HepG2 (cell line): ENCODE measurements around the gene UTP3. TPM values are rescaled to one million over a fixed set of nuclear protein-coding genes. Genes with fewer than 3 reads are reported as not detected.
A peak's percentile ranks its signal among the peaks of the same experiment; 100 is the strongest.

Experiments
- AKAP8 ChIP-seq: sonication (generic); formaldehyde crosslinking; IDR thresholded peaks from 2 replicates; pipeline ENCODE4 v1.5.1; 2020; ENCODE audit warnings: mild to moderate bottlenecking, missing genetic modification reagents
- ATF7-NPFF ChIP-seq: sonication (generic); formaldehyde crosslinking; IDR thresholded peaks from 2 replicates; pipeline ENCODE4 v1.8.1; 2023; ENCODE audit warnings: mild to moderate bottlenecking, low read depth, missing genetic modification reagents, moderate library complexity
- CBX2 ChIP-seq, 2 experiments: fragments of 200-600 bp in 1 of 2; sonication (generic); formaldehyde crosslinking in 1 of 2; IDR thresholded peaks; 2 replicates each; pipeline versions ENCODE4 v1.7.0 to v1.8.1; 2018 to 2022; ENCODE audit warnings: low read depth in 2 of 2, low read length in 1 of 2, mild to moderate bottlenecking in 1 of 2, missing genetic modification reagents in 1 of 2
- DMAP1 ChIP-seq: IDR thresholded peaks from 2 replicates; pipeline ENCODE4 v1.6.1; 2016
- DR1 ChIP-seq: sonication (generic); formaldehyde crosslinking; IDR thresholded peaks from 2 replicates; pipeline ENCODE4 v1.8.0; 2021; ENCODE audit warnings: mild to moderate bottlenecking, missing genetic modification reagents, inconsistent platforms
- EEA1 ChIP-seq: sonication (generic); formaldehyde crosslinking; IDR thresholded peaks from 2 replicates; pipeline ENCODE4 v1.5.1; 2020; ENCODE audit warnings: mild to moderate bottlenecking, missing genetic modification reagents, borderline replicate concordance
- HMG20A ChIP-seq: IDR thresholded peaks from 2 replicates; pipeline ENCODE4 v1.6.1; 2016; ENCODE audit warnings: borderline replicate concordance
- KDM6A ChIP-seq: IDR thresholded peaks from 2 replicates; pipeline ENCODE4 v1.6.1; 2016; ENCODE audit warnings: low read depth
- PAF1 ChIP-seq: IDR thresholded peaks from 2 replicates; pipeline ENCODE4 v1.6.1; 2016; ENCODE audit warnings: missing genetic modification reagents, missing compliant biosample characterization
- PRDM10 ChIP-seq: sonication (generic); formaldehyde crosslinking; IDR thresholded peaks from 2 replicates; pipeline ENCODE4 v1.4.0; 2020; ENCODE audit warnings: low read depth, missing genetic modification reagents
- TARDBP ChIP-seq: sonication (generic); formaldehyde crosslinking; IDR thresholded peaks from 2 replicates; pipeline ENCODE4 v1.8.0; 2022; ENCODE audit warnings: mild to moderate bottlenecking, missing genetic modification reagents
- TOPORS ChIP-seq: sonication (generic); formaldehyde crosslinking; IDR thresholded peaks from 2 replicates; pipeline ENCODE4 v1.8.0; 2023; ENCODE audit warnings: mild to moderate bottlenecking, missing genetic modification reagents
- TRIM24 ChIP-seq: sonication (generic); formaldehyde crosslinking; IDR thresholded peaks from 2 replicates; pipeline ENCODE4 v1.8.0; 2022; ENCODE audit warnings: mild to moderate bottlenecking, missing genetic modification reagents
- ZNF280D ChIP-seq: sonication (generic); formaldehyde crosslinking; IDR thresholded peaks from 2 replicates; pipeline ENCODE4 v1.5.1; 2020; ENCODE audit warnings: mild to moderate bottlenecking, missing genetic modification reagents
- ZNF615 ChIP-seq: sonication (generic); formaldehyde crosslinking; IDR thresholded peaks from 2 replicates; pipeline ENCODE4 v1.5.0; 2020; ENCODE audit warnings: mild to moderate bottlenecking, missing genetic modification reagents, borderline replicate concordance
- polyA plus RNA-seq, 8 experiments: library from polyadenylated mRNA; depleted of rRNA in 3 of 8; stranded (reverse) in 7 of 8; unstranded in 1 of 8; fragments of >200 nt; fragmentation: Illumina TruSeq in 4 of 8; extraction: Trizol in 4 of 8; gene quantifications; 2 replicates each; pipeline versions ENCODE4 v1.2.1 to v1.2.3, GENCODE V29; 2011 to 2016; ENCODE audit warnings: low read depth in 4 of 8, missing spikeins in 1 of 8, mixed read lengths in 1 of 8; ENCODE audit not compliant: insufficient read depth in 1 of 8
- total RNA-seq, 5 experiments: library from RNA; depleted of rRNA; stranded (reverse); fragments of >200 nt; fragmentation: Illumina TruSeq; extraction: Trizol; gene quantifications; 2 replicates each; pipeline ENCODE4 v1.2.3, GENCODE V29; 2016; ENCODE audit warnings: low read depth in 1 of 5
- TF ChIP-seq, protein P1 (sequence below): sonication (generic); formaldehyde crosslinking; IDR thresholded peaks from 2 replicates; pipeline ENCODE4 v1.8.1; 2023; ENCODE audit warnings: mild to moderate bottlenecking, moderate library complexity, missing genetic modification reagents
- TF ChIP-seq, protein P2 (sequence below): sonication (generic); formaldehyde crosslinking; IDR thresholded peaks from 2 replicates; pipeline ENCODE4 v1.4.0; 2020; ENCODE audit warnings: missing genetic modification reagents
- TF ChIP-seq, protein P3 (sequence below): IDR thresholded peaks from 2 replicates; pipeline ENCODE4 v1.6.1; 2016; ENCODE audit warnings: low read depth, control low read depth

UTP3 gene
- total and polyA plus RNA-seq, 2 of the 13 experiments (the other 11 are each of a cell fraction or from before 2014, with no cell fraction given), result 6.9 to 19.5 TPM

- TF ChIP-seq ZNF280D (CRISPR knock-in tag) (no peak), DR1 (no peak; the same call in 1 of the 2 replicates), CBX2 (IDR thresholded peaks at IDR 0.05; ENCODE audit: low read depth, low read length) (no peak), CBX2 (CRISPR knock-in tag; IDR thresholded peaks at IDR 0.05; ENCODE audit: low read depth) (no peak), EEA1 (CRISPR knock-in tag) (no peak), TARDBP (CRISPR knock-in tag) (no peak), TOPORS (CRISPR knock-in tag) (no peak), DMAP1 (CRISPR knock-in tag) (peak; percentile 15; the same call in 1 of the 2 replicates), TRIM24 (CRISPR knock-in tag) (no peak), HMG20A (CRISPR knock-in tag) (no peak), ZNF615 (CRISPR knock-in tag) (no peak), ATF7-NPFF (peak; percentile 77; the same call in 1 of the 2 replicates), PAF1 (CRISPR knock-in tag) (no peak), AKAP8 (CRISPR knock-in tag) (no peak), PRDM10 (no peak), KDM6A (CRISPR knock-in tag) (no peak)
- TF ChIP-seq, protein P1, sequence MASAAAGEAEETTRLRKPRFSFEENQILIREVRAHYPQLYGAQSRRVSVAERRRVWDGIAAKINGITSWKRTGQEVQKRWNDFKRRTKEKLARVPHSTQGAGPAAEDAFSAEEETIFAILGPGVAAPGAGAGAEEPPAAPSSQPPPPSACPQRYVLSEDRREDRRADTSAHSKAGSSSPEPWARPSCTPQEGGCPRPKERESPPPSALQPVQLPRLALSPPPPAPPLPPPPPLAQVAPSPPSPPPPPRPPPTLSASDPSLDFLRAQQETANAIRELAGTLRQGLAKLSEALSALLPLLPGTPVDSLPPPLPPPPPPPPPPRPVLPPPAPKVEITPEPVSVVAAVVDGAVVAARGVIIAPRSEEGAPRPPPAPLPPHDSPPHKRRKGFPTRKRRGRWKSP (CRISPR knock-in tag), result no peak; the same call in 1 of the 2 replicates
- TF ChIP-seq, protein P2, sequence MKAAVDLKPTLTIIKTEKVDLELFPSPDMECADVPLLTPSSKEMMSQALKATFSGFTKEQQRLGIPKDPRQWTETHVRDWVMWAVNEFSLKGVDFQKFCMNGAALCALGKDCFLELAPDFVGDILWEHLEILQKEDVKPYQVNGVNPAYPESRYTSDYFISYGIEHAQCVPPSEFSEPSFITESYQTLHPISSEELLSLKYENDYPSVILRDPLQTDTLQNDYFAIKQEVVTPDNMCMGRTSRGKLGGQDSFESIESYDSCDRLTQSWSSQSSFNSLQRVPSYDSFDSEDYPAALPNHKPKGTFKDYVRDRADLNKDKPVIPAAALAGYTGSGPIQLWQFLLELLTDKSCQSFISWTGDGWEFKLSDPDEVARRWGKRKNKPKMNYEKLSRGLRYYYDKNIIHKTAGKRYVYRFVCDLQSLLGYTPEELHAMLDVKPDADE (CRISPR knock-in tag), result no peak
- TF ChIP-seq, protein P3, sequence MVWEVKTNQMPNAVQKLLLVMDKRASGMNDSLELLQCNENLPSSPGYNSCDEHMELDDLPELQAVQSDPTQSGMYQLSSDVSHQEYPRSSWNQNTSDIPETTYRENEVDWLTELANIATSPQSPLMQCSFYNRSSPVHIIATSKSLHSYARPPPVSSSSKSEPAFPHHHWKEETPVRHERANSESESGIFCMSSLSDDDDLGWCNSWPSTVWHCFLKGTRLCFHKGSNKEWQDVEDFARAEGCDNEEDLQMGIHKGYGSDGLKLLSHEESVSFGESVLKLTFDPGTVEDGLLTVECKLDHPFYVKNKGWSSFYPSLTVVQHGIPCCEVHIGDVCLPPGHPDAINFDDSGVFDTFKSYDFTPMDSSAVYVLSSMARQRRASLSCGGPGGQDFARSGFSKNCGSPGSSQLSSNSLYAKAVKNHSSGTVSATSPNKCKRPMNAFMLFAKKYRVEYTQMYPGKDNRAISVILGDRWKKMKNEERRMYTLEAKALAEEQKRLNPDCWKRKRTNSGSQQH (CRISPR knock-in tag), result no peak
Observed at GRCh38 chr4:70704215-70704930, 16.0 kb downstream of the UTP3 start (continued).
